KMS-11 (cell line): Measurements from ENCODE around the gene RPS29.
"Not testable (repeated sequence)": the region's sequence is repeated elsewhere in the genome, so short reads cannot be mapped to it uniquely, and the experiment has no call there.

Experiments
- H2AFZ ChIP-seq: fragments of 200-600 bp; sonication (generic); 2 replicates; pipeline ENCODE4 v1.6.1; 2016; ENCODE audit warnings: antibody characterized with exemption, mixed run types, low read depth
- H3K27ac ChIP-seq: fragments of 200-600 bp; sonication (generic); 2 replicates; pipeline ENCODE4 v1.6.1; 2016; ENCODE audit warnings: mild to moderate bottlenecking, mixed run types
- H3K27me3 ChIP-seq: fragments of 200-600 bp; sonication (generic); 2 replicates; pipeline ENCODE4 v1.6.1; 2017; ENCODE audit warnings: mild to moderate bottlenecking, low read depth, mixed run types, moderate library complexity; ENCODE audit not compliant: insufficient read depth
- H3K36me3 ChIP-seq: fragments of 200-600 bp; sonication (generic); 2 replicates; pipeline ENCODE4 v1.6.1; 2017; ENCODE audit warnings: mild to moderate bottlenecking, mixed run types; ENCODE audit not compliant: insufficient read depth
- H3K4me1 ChIP-seq: fragments of 200-600 bp; sonication (generic); 2 replicates; pipeline ENCODE4 v1.6.1; 2016; ENCODE audit warnings: mild to moderate bottlenecking, low read depth, mixed run types; ENCODE audit not compliant: poor library complexity, severe bottlenecking
- H3K4me2 ChIP-seq: fragments of 200-600 bp; sonication (generic); 2 replicates; pipeline ENCODE4 v1.7.0; 2016; ENCODE audit warnings: mild to moderate bottlenecking, mixed run types
- H3K4me3 ChIP-seq: fragments of 200-600 bp; sonication (generic); IDR thresholded peaks from 2 replicates; pipeline ENCODE4 v1.6.1; 2017; ENCODE audit warnings: low read depth, low read length, mixed read lengths; ENCODE audit not compliant: insufficient read depth
- H3K79me2 ChIP-seq: fragments of 200-600 bp; sonication (generic); 2 replicates; pipeline ENCODE4 v1.6.1; 2016; ENCODE audit warnings: low read depth, mixed run types; ENCODE audit not compliant: insufficient read depth
- H3K9ac ChIP-seq: fragments of 200-600 bp; sonication (generic); 2 replicates; pipeline ENCODE4 v1.6.1; 2016; ENCODE audit warnings: mild to moderate bottlenecking, mixed run types
- H4K20me1 ChIP-seq: fragments of 200-600 bp; sonication (generic); 2 replicates; pipeline ENCODE4 v1.6.1; 2016; ENCODE audit warnings: mild to moderate bottlenecking, mixed run types; ENCODE audit not compliant: insufficient read depth
- TF ChIP-seq, protein P1 (sequence below): fragments of 200-600 bp; sonication (generic); conservative IDR thresholded peaks from 2 replicates; pipeline ENCODE4 v1.6.1; 2017; ENCODE audit warnings: low read depth, mild to moderate bottlenecking, antibody characterized with exemption, low read length, moderate library complexity, mixed read lengths

Gene RPS29

DNA sequence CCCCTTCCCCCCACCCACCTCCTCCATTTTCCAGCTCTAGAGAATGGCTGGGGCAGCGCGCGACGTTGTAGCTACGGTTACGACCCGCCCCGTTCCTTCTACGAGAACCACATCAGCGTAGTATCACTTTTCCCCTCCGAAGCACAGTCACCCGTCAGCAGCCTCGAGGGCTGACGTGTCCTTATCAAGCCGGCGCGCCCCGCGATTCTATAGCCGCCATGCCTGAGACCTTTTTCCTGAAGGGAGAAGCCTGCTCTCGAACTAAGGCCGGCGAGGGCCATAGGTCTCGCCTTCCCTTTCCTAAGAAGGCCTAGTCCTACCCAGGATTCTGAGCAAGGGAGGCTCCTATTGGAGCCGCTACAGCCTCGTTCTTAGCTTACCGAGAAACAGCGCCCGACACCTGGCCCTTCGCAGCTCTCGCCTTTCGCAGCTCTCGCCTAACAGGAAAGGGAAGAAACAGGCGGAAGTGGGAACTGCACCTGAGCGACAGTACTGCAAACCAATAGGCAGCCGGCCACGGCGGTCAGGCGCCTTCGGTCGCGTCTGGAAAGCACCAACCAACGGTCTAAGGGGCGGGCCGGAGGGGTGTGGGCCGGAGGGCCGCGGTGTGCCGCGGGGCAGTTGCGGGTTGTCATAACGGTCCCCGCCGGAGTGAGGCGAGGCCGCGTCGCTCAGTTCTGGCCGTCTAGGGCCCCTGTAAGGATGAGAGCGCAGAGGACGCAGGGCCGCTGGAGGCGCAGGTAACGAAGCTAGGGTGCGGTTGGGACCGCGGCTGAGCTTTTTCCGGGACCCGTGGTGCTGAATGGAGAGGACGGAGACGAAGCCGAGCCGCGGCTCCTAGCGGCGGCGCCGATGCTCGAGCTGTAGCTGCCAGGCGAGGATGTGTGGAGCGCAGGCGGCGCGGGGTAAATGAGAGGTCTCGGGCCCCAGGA, 34.3 kb upstream of the RPS29 start, which contains the start of the genes MGAT2 and RPL36AL:
MGAT2 (plus strand) TSS at position 618 of the 932 bp plus-strand sequence. CDS start 470 bp downstream, outside the sequence.
RPL36AL (minus strand) TSS at position 445 of the 932 bp plus-strand sequence. CDS start 1,522 bp downstream, outside the sequence.
- Histone ChIP-seq H3K36me3 (peaks cover 7% of the 10 kb centered on the region; the same call in 1 of the 2 replicates), H3K9ac (peak within 1 kb of the TSS; percentile 97), H2AFZ (peak within 1 kb of the TSS; percentile 38; the same call in 1 of the 2 replicates), H3K27me3 (no peaks in the 10 kb centered on the region), H3K79me2 (peaks cover 84% of the 10 kb centered on the region), H3K4me1 (peaks cover 32% of the 10 kb centered on the region), H3K4me3 (no peak within 1 kb of the TSS), H4K20me1 (no peaks in the 10 kb centered on the region), H3K4me2 (peak within 1 kb of the TSS; percentile 96), H3K27ac (peak within 1 kb of the TSS; percentile 99)
- TF ChIP-seq, protein P1, sequence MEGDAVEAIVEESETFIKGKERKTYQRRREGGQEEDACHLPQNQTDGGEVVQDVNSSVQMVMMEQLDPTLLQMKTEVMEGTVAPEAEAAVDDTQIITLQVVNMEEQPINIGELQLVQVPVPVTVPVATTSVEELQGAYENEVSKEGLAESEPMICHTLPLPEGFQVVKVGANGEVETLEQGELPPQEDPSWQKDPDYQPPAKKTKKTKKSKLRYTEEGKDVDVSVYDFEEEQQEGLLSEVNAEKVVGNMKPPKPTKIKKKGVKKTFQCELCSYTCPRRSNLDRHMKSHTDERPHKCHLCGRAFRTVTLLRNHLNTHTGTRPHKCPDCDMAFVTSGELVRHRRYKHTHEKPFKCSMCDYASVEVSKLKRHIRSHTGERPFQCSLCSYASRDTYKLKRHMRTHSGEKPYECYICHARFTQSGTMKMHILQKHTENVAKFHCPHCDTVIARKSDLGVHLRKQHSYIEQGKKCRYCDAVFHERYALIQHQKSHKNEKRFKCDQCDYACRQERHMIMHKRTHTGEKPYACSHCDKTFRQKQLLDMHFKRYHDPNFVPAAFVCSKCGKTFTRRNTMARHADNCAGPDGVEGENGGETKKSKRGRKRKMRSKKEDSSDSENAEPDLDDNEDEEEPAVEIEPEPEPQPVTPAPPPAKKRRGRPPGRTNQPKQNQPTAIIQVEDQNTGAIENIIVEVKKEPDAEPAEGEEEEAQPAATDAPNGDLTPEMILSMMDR: no peak

DNA sequence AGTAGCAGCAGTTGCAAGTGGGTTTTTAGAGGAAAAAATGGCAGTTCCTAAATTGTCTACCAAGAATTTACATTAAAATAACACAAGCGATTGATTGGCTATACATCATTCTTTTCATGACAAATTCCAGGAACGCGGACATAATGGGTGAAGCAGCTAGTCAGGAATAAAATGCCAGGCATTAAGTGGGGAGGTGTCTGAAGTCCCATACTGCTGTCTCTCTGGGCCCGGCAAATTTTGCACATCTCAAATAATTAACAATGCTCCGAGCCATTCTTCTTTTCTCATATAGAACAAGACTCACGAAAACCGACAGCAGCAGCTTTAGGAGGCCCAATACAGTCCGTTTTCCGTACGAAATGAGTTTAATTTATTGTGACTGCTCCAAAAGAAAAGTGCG, 33.5 kb upstream of the RPS29 start:
- peak overlapping the region; percentile 48; the same call in 1 of the 2 replicates for H3K4me2 ChIP-seq
- peak overlapping the region; percentile 99 for H3K27ac ChIP-seq
- no peak overlapping the region for H2AFZ ChIP-seq
- peak overlapping the region; percentile 97 for H3K9ac ChIP-seq
- no peaks in the 10 kb centered on the region for H3K27me3 ChIP-seq
- TF ChIP-seq, protein P1: no peak
- H4K20me1 ChIP-seq: no peaks in the 10 kb centered on the region
- H3K4me3 ChIP-seq: no peak overlapping the region
- peaks cover 77% of the 10 kb centered on the region for H3K79me2 ChIP-seq
- H3K4me1 ChIP-seq: peaks cover 24% of the 10 kb centered on the region
- peaks cover 7% of the 10 kb centered on the region; the same call in 1 of the 2 replicates for H3K36me3 ChIP-seq

GRCh38 chr14:49619273-49619672, 33.1 kb upstream of the RPS29 start:
- not testable (repeated sequence) for H2AFZ ChIP-seq, H3K4me3 ChIP-seq, H3K36me3 ChIP-seq, H3K27me3 ChIP-seq, H4K20me1 ChIP-seq
- peaks cover 20% of the 10 kb centered on the region for H3K4me1 ChIP-seq
- peak overlapping the region; percentile 48; the same call in 1 of the 2 replicates for H3K4me2 ChIP-seq
- H3K79me2 ChIP-seq: peaks cover 73% of the 10 kb centered on the region
- peak overlapping the region; percentile 99; the same call in 1 of the 2 replicates for H3K27ac ChIP-seq
- peak overlapping the region; percentile 97 for H3K9ac ChIP-seq

DNA sequence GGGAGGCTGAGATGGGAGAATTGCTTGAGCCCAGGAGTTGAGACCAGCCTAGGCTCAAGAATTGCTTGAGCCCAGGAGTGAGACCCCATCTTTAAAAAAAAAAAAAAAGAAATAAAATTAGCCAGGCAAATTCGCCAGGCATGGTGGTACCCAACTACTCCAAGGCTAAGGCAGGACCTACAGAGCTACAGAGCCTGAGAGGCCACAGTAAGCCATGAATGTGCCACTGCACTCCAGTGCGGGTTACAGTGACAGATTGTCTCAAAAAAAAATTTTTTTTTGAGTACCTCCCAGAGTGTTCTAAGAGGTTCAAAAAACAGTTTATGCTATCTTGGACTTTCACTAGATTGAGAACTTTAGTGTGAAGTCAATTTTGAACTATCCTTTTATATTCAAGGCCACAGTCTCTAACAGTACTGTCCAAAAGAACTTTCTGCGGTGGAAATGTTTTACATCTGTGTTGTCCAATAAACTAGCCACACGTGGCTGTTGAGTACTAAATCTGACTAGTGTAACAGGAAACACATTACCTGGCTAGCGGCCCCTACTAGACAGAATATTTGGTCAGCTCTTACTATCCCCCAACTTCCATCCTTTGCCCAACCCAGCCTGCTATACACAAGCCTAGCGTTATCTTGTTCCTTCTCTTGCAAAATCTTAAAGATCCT, 31.8 kb upstream of the RPS29 start:
- Histone ChIP-seq H3K4me3 (no peak overlapping the region), H2AFZ (no peak overlapping the region), H3K79me2 (peaks cover 60% of the 10 kb centered on the region), H3K4me2 (no peak overlapping the region), H3K27me3 (no peaks in the 10 kb centered on the region), H3K9ac (no peak overlapping the region), H3K36me3 (peaks cover 7% of the 10 kb centered on the region; the same call in 1 of the 2 replicates), H3K4me1 (peaks cover 13% of the 10 kb centered on the region), H3K27ac (no peak overlapping the region; the same call in 1 of the 2 replicates), H4K20me1 (no peaks in the 10 kb centered on the region)
- TF ChIP-seq, protein P1: no peak
